HepG2 (cell line): ENCODE data around the gene ZNF440. TPM values are rescaled to one million over a fixed set of nuclear protein-coding genes. Genes with fewer than 3 reads are reported as not detected.

Source experiments
- ARID3A ChIP-seq: IDR thresholded peaks from 2 replicates; pipeline ENCODE4 v1.6.1; 2012; ENCODE audit warnings: low read depth, low read length, improper control_type of control experiment
- BRD4 ChIP-seq: sonication (generic); formaldehyde crosslinking; IDR thresholded peaks from 2 replicates; pipeline ENCODE4 v1.4.0; 2020; ENCODE audit warnings: missing genetic modification reagents
- FUBP1 ChIP-seq: sonication (generic); formaldehyde crosslinking; IDR thresholded peaks from 2 replicates; pipeline ENCODE4 v1.5.1; 2020; ENCODE audit warnings: missing genetic modification reagents, mild to moderate bottlenecking, borderline replicate concordance
- JUNB ChIP-seq: sonication (generic); formaldehyde crosslinking; IDR thresholded peaks from 2 replicates; pipeline ENCODE4 v1.8.0; 2022; ENCODE audit warnings: missing genetic modification reagents, mild to moderate bottlenecking, borderline replicate concordance
- MAX ChIP-seq: IDR thresholded peaks from 2 replicates; pipeline ENCODE4 v1.6.1; 2012; ENCODE audit warnings: inconsistent platforms
- MBD4 ChIP-seq: IDR thresholded peaks from 2 replicates; pipeline ENCODE4 v1.6.1; 2012; ENCODE audit warnings: low read length, inconsistent platforms, borderline replicate concordance
- PAF1 ChIP-seq: IDR thresholded peaks from 2 replicates; pipeline ENCODE4 v1.6.1; 2016; ENCODE audit warnings: missing genetic modification reagents, missing compliant biosample characterization
- SMYD3 ChIP-seq: sonication (generic); formaldehyde crosslinking; IDR thresholded peaks from 2 replicates; pipeline ENCODE4 v1.8.1; 2023; ENCODE audit warnings: mild to moderate bottlenecking, missing genetic modification reagents
- SOX6 ChIP-seq, 2 experiments: fragments of 450-650 bp in 1 of 2; sonication (generic) in 1 of 2; formaldehyde crosslinking in 1 of 2; IDR thresholded peaks; 2 replicates each; pipeline versions ENCODE4 v1.4.0 to v1.6.1; 2017 to 2020; ENCODE audit warnings: antibody characterized with exemption in 1 of 2, mild to moderate bottlenecking in 1 of 2, missing genetic modification reagents in 1 of 2
- TSC22D2 ChIP-seq: sonication (generic); formaldehyde crosslinking; IDR thresholded peaks from 2 replicates; pipeline ENCODE4 v1.5.1; 2020; ENCODE audit warnings: missing genetic modification reagents, mild to moderate bottlenecking, borderline replicate concordance
- ZFX ChIP-seq: sonication (generic); formaldehyde crosslinking; IDR thresholded peaks from 2 replicates; pipeline ENCODE4 v1.4.0; 2020; ENCODE audit warnings: mild to moderate bottlenecking, low read depth, missing genetic modification reagents, moderate library complexity
- ZHX2 ChIP-seq, 2 experiments: sonication (generic) in 1 of 2; formaldehyde crosslinking in 1 of 2; IDR thresholded peaks; 2 replicates each; pipeline versions ENCODE4 v1.6.1 to v1.9.0; 2014 to 2022; ENCODE audit warnings: antibody characterized with exemption in 1 of 2, borderline replicate concordance in 1 of 2, inconsistent platforms in 1 of 2, low read depth in 1 of 2, missing genetic modification reagents in 1 of 2
- ZNF225 ChIP-seq: sonication (generic); formaldehyde crosslinking; IDR thresholded peaks from 2 replicates; pipeline ENCODE4 v1.4.0; 2020; ENCODE audit warnings: mild to moderate bottlenecking, missing genetic modification reagents
- ZNF343 ChIP-seq: sonication (generic); formaldehyde crosslinking; IDR thresholded peaks from 2 replicates; pipeline ENCODE4 v1.4.0; 2020; ENCODE audit warnings: mild to moderate bottlenecking, missing genetic modification reagents
- ZNF547 ChIP-seq: sonication (generic); formaldehyde crosslinking; IDR thresholded peaks from 2 replicates; pipeline ENCODE4 v1.5.1; 2020; ENCODE audit warnings: mild to moderate bottlenecking, missing genetic modification reagents
- ZNF7 ChIP-seq: IDR thresholded peaks from 2 replicates; pipeline ENCODE4 v1.6.1; 2016; ENCODE audit warnings: missing biosample characterization, missing genetic modification reagents
- ZSCAN9 ChIP-seq: IDR thresholded peaks from 2 replicates; pipeline ENCODE4 v1.6.1; 2016; ENCODE audit warnings: borderline replicate concordance
- polyA plus RNA-seq, 8 experiments: library from polyadenylated mRNA; depleted of rRNA in 3 of 8; stranded (reverse) in 7 of 8; unstranded in 1 of 8; fragments of >200 nt; fragmentation: Illumina TruSeq in 4 of 8; extraction: Trizol in 4 of 8; gene quantifications; 2 replicates each; pipeline versions ENCODE4 v1.2.1 to v1.2.3, GENCODE V29; 2011 to 2016; ENCODE audit warnings: low read depth in 4 of 8, missing spikeins in 1 of 8, mixed read lengths in 1 of 8; ENCODE audit not compliant: insufficient read depth in 1 of 8
- total RNA-seq, 5 experiments: library from RNA; depleted of rRNA; stranded (reverse); fragments of >200 nt; fragmentation: Illumina TruSeq; extraction: Trizol; gene quantifications; 2 replicates each; pipeline ENCODE4 v1.2.3, GENCODE V29; 2016; ENCODE audit warnings: low read depth in 1 of 5

Gene ZNF440
- total and polyA plus RNA-seq, 2 of the 13 experiments (the other 11 are each of a cell fraction or from before 2014, with no cell fraction given) = 2.7 to 12.4 TPM

- no peak for TF ChIP-seq ZHX2 (IDR thresholded peaks at IDR 0.05; ENCODE audit: low read depth)
- no peak for TF ChIP-seq ZHX2 (CRISPR knock-in tag; IDR thresholded peaks at IDR 0.05; ENCODE audit: borderline replicate concordance)
- TF ChIP-seq SMYD3 (CRISPR knock-in tag) = 0 out of 2 replicates have a peak, but pooled peaks have one; percentile 39
- peak; percentile 89 for TF ChIP-seq ZFX (CRISPR knock-in tag)
- TF ChIP-seq FUBP1 = peak; percentile 88; the same call in 1 of the 2 replicates
- TF ChIP-seq ZNF7 (CRISPR knock-in tag) = no peak
- no peak for TF ChIP-seq PAF1 (CRISPR knock-in tag)
- TF ChIP-seq TSC22D2 (CRISPR knock-in tag) = peak; percentile 70; the same call in 1 of the 2 replicates
- TF ChIP-seq JUNB (CRISPR knock-in tag) = no peak
- TF ChIP-seq MAX = peak; percentile 64
- TF ChIP-seq ZNF343 (CRISPR knock-in tag) = no peak
- TF ChIP-seq MBD4 = no peak
- TF ChIP-seq ZNF225 = peak; percentile 4; the same call in 1 of the 2 replicates
- no peak for TF ChIP-seq ZSCAN9 (CRISPR knock-in tag)
- TF ChIP-seq ARID3A = no peak
- TF ChIP-seq SOX6 (IDR thresholded peaks at IDR 0.05) = no peak
- TF ChIP-seq SOX6 (CRISPR knock-in tag; IDR thresholded peaks at IDR 0.05) = peak; percentile 63
- TF ChIP-seq ZNF547 (CRISPR knock-in tag) = peak; percentile 84; the same call in 1 of the 2 replicates
- TF ChIP-seq BRD4 (CRISPR knock-in tag) = no peak; the same call in 1 of the 2 replicates
Measured at GRCh38 chr19:11814029-11814699, at the start of gene ZNF440 (continued).
